ENCODE measurements around the gene TMCC3. TPM values are rescaled to one million over a fixed set of nuclear protein-coding genes. Genes with fewer than 3 reads are reported as not detected.

TMCC3 gene
- total RNA-seq, 1 donor, result 1.7 TPM

DNA sequence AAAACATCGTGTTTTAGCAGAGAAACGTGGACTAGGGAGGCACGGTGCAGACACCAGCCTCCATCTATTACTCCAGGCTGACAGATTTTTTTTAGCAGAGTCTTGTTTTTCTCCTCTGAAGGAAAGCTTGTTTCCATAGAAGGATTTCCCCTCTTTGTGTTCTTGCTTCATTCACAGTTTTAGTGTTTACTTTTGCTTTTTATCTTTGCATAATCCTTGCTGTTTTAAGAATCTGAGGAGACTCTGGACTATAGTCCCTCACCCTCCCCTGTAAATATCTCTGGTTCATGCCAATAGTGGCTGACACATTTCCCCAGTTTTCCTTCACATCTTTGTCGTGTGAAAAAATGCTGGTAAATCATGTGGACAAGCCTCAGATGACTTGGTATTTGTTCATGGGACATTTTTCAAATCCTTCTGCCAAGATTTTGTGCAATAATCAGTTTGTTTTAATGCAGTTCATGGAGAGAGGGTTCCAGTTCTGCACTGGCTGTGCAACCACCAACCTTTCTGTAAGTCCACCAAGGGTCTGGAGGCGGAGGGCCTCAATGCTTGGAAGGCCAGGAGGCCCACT lies 39.9 kb upstream of the TMCC3 start:
- H3K4me3 ChIP-seq (ENCODE audit: low read depth, low read length), result peak overlapping the region; percentile 26
- TF ChIP-seq, protein P1, sequence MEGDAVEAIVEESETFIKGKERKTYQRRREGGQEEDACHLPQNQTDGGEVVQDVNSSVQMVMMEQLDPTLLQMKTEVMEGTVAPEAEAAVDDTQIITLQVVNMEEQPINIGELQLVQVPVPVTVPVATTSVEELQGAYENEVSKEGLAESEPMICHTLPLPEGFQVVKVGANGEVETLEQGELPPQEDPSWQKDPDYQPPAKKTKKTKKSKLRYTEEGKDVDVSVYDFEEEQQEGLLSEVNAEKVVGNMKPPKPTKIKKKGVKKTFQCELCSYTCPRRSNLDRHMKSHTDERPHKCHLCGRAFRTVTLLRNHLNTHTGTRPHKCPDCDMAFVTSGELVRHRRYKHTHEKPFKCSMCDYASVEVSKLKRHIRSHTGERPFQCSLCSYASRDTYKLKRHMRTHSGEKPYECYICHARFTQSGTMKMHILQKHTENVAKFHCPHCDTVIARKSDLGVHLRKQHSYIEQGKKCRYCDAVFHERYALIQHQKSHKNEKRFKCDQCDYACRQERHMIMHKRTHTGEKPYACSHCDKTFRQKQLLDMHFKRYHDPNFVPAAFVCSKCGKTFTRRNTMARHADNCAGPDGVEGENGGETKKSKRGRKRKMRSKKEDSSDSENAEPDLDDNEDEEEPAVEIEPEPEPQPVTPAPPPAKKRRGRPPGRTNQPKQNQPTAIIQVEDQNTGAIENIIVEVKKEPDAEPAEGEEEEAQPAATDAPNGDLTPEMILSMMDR (IDR thresholded peaks at IDR 0.05; ENCODE audit: insufficient read depth, low read depth, low read length), result no peak
- DNase-seq (ENCODE audit: low read depth), result peak; percentile 58

DNA sequence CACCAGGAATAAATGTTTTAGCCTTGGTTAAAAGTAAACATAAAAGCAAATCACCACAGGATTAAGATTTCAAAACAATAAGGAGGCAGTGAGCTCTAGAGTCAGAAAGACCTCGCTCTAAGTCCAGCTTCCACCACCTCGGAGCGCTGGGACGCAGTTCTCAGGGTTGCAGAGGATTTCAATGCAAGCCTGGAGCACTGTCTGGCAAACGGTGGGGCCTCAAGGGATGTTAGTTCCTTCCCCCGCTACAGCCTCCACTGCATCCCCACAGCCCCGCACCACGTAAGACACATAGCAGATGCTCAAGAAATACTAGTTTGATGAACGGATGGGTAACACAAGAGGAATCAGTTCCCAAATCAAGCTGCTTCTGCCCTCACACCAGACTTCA lies 39.3 kb upstream of the TMCC3 start:
- DNase-seq (ENCODE audit: low read depth), result no peak
- H3K4me3 ChIP-seq (ENCODE audit: low read depth, low read length), result peak overlapping the region; percentile 26
- TF ChIP-seq, protein P1 (IDR thresholded peaks at IDR 0.05; ENCODE audit: insufficient read depth, low read depth, low read length), result no peak

DNA sequence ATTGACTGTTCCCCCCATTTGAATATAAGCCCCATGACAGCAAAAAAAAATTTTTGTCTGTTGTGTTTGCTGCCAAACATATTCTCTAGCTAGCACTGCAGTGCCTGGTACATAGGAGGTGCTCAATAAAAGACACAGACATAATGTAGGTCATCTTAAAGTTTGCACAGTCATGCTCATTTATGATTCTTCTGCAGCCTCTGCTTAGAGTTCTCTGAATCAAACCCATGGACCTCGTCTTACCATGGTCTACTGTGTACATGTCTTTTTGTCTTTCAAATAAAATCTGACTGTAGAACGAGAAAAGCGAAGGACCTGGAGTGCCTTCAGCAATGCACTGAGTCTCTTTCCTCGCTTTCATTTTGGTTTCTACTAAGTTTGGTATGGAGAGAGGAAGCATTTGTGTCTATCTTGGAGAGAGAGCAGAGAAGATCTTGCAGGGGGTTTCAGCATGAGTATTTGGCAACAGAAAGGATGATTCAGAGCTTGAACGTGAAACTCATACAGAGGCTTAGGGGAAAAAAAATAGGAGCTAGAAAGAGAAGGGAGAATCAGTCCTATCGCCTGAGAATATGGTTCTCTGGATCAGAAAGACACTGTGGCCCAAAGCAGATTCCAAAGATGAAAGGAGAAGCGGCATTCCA lies 38.8 kb upstream of the TMCC3 start:
- TF ChIP-seq, protein P1 (IDR thresholded peaks at IDR 0.05; ENCODE audit: insufficient read depth, low read depth, low read length), result no peak
- peak; percentile 82 for DNase-seq (ENCODE audit: low read depth)

DNA sequence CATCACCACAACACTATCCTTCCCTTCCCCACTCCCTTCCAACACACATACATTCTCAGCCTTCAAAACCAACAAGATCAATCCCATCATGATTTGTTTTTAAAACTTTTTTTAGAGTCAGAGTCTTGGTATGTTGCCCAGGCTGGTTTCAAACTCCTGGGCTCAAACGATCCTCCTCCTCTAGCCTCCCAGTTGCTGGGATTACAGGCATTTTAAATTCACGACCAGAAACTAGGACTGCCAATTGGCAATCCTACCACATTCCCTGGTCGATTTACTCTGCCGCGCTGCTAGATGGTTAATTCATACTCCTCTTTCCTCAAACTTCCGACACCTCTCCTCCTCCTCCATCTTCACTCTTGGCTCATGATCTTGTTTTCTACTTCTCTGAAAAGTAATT lies 37.5 kb upstream of the TMCC3 start:
- DNase-seq (ENCODE audit: low read depth), result no peak
- TF ChIP-seq, protein P1 (IDR thresholded peaks at IDR 0.05; ENCODE audit: insufficient read depth, low read depth, low read length), result no peak
- no peak overlapping the region for H3K4me3 ChIP-seq (ENCODE audit: low read depth, low read length)

More for the DNA sequence above, 38.8 kb upstream of the TMCC3 start:
- peak overlapping the region; percentile 26 for H3K4me3 ChIP-seq (ENCODE audit: low read depth, low read length)

DNA sequence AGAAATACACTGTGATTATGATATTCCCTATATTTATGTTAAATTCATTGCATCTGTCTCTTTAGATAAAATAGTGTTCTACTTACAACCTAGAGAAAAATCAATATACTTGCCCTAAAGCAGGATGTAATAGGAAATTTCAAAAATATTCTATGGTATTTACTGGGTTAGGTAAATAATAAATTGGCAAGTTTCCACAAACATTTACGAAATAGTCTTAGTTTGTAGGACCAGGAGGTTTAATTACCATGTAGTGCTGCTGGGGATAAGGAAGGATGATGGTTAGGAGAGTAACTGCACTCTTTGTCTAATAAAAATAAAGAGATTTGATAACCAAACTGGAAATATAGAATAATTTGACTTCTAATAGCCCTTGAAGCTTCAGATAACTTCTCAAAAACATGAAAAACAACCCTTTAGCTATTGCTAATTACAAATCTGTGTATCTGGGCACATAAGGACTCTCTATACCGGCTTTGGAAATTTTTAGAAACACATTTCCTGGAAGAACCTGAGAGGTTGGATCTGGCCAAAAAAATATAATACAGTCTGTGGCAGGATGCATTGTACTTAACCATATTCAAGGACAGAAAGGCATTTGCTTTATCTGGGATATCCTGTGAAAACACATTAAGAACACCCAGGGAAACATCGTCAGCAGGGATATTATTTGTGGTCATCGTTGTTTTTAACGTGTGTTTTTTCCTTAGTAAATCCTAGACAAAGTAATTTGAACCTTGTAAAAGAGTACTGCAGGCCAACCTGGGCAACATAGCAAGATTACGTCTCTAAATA lies 36.7 kb upstream of the TMCC3 start:
- DNase-seq (ENCODE audit: low read depth), result no peak
- H3K4me3 ChIP-seq (ENCODE audit: low read depth, low read length), result no peak overlapping the region
- TF ChIP-seq, protein P1 (IDR thresholded peaks at IDR 0.05; ENCODE audit: insufficient read depth, low read depth, low read length), result no peak

DNA sequence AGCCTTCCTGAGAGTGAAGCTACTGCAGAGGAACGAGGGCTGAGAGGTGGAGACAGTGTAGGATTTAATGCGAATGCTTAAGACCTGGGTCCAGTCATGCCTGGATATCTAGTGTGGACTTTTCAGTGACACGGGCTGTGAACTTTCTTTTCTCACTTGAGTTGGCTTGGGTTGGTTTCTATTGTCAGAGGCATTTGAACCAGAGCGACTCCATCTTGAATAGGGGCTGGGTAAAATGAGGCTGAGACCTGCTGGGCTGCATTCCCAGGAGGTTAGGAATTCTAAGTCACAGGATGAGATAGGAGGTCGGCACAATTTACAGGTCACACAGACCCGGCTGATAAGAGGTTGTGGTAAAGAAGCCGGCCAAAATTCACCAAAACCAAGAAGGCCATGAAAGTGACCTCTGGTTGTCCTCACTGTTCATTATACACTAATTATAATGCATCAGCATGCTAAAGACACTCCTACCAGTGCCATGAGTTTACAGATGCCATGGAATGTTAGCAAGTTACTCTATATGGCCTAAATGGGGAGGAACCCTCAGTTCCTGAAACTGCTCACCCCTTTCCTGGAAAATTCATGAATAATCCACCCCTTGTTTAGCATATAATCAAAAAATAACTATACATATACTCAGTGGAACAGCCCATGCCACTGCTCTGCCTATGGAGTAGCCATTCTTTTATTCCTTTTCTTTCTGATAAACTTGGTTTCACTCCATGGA lies 34.2 kb upstream of the TMCC3 start:
- TF ChIP-seq, protein P1 (IDR thresholded peaks at IDR 0.05; ENCODE audit: insufficient read depth, low read depth, low read length), result no peak
- no peak for DNase-seq (ENCODE audit: low read depth)
- no peak overlapping the region for H3K4me3 ChIP-seq (ENCODE audit: low read depth, low read length)
